Neural progenitor cell (in vitro differentiated cells): ENCODE data around the gene HTR3D.

ENCODE experiments used
- CTCF ChIP-seq: fragments of 200-600 bp; sonication (generic); IDR thresholded peaks from 2 replicates; pipeline ENCODE4 v1.5.1; 2017; ENCODE audit warnings: antibody characterized with exemption, mild to moderate bottlenecking
- EZH2 ChIP-seq: fragments of 200-600 bp; sonication (generic); IDR thresholded peaks from 2 replicates; pipeline ENCODE4 v1.6.1; 2017; ENCODE audit warnings: antibody characterized with exemption, mild to moderate bottlenecking, moderate library complexity

GRCh38 chr3:184039414-184039813, 7.9 kb downstream of the HTR3D start:
- no peak for TF ChIP-seq CTCF
- TF ChIP-seq EZH2, result no peak
